ENCODE data around the gene LCAT.

Gene LCAT

GRCh38 chr16:67934306-67935100 is 9.4 kb downstream of the LCAT start:
- no peak for TF ChIP-seq CTCF (IDR thresholded peaks at IDR 0.05)
- peak overlapping the region in 1 of 2 donors; percentile 94 for H3K27ac ChIP-seq
- no peak for DNase-seq (ENCODE audit: low spot score)
- peak overlapping the region; percentile 88 for H3K4me3 ChIP-seq

GRCh38 chr16:67933805-67934204 is 10.1 kb downstream of the LCAT start:
- DNase-seq (ENCODE audit: low spot score) = no peak

GRCh38 chr16:67932462-67932840 is 11.5 kb downstream of the LCAT start:
- Histone ChIP-seq H3K27ac (no peak overlapping the region), H3K4me3 (no peak overlapping the region)
- no peak for DNase-seq (ENCODE audit: low spot score)
- TF ChIP-seq CTCF (IDR thresholded peaks at IDR 0.05) = no peak

More at GRCh38 chr16:67933805-67934204, 10.1 kb downstream of the LCAT start:
- H3K4me3 ChIP-seq = no peak overlapping the region
- no peak for TF ChIP-seq CTCF (IDR thresholded peaks at IDR 0.05)
- H3K27ac ChIP-seq = no peak overlapping the region

GRCh38 chr16:67931712-67932461 is 12.0 kb downstream of the LCAT start, which contains the start of gene CTRL:
Gene CTRL (minus strand): TSS chr16:67931862. CDS start chr16:67931852, 10 bp downstream.
- TF ChIP-seq CTCF (IDR thresholded peaks at IDR 0.05) = no peak
- H3K27ac ChIP-seq = no peak within 1 kb of the TSS
- H3K4me3 ChIP-seq = no peak within 1 kb of the TSS
- no peak for DNase-seq (ENCODE audit: low spot score)

GRCh38 chr16:67930678-67931211 is 13.2 kb downstream of the LCAT start:
- Histone ChIP-seq H3K4me3 (no peak overlapping the region), H3K27ac (no peak overlapping the region)
- DNase-seq (ENCODE audit: low spot score) = no peak
- TF ChIP-seq CTCF (IDR thresholded peaks at IDR 0.05) = no peak

GRCh38 chr16:67930191-67930590 is 13.7 kb downstream of the LCAT start:
- DNase-seq (ENCODE audit: low spot score) = no peak
- no peak overlapping the region for H3K4me3 ChIP-seq
- no peak for TF ChIP-seq CTCF (IDR thresholded peaks at IDR 0.05)
- H3K27ac ChIP-seq = no peak overlapping the region
